ENCODE data around the gene ARL9.
A peak's percentile ranks its signal among the peaks of the same experiment; 100 is the strongest.

The ARL9 gene, protein sequence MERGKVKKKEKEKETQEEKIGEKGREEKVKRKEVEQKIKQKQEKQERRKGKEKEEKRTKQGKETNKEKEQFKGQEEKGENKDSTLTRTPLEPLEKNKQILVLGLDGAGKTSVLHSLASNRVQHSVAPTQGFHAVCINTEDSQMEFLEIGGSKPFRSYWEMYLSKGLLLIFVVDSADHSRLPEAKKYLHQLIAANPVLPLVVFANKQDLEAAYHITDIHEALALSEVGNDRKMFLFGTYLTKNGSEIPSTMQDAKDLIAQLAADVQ

DNA sequence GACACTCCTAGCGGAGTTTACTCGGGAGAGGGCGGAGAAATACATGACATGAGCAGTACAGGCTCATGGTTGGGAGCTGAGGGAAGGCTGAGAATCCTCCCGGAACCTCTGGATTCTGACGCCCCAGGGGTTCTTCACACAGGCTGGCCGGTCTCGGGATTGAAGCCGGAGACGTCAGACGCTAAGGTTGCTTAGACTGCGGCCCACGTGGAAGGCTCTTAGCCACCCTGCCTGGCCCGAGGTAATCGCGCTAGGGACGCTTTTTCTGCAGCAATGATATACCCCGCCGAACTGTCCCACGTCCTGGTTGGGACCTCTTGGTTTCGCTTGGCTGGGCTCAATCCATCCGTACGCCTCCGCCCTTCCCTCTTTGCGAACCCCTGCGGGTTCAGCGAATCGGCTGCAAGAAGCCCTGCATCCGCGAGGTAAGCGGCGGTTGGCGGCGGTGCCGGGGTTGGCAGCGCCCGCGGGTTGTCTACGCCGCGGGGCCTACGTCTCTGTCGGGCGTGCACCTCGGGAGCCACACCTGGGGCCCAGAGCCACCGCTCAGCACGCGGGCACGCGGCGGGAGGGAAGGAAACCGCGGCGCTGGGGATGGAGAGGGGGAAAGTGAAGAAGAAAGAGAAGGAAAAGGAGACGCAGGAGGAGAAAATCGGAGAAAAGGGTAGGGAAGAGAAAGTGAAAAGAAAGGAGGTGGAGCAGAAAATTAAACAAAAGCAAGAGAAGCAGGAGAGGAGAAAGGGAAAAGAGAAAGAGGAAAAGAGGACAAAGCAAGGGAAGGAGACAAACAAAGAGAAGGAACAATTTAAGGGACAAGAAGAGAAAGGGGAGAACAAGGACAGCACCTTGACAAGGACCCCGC is at the start of gene ARL9:
Gene ARL9, plus strand, starts transcription at position 523 of the 862 bp plus-strand sequence. Its CDS starts 72 bp downstream, at position 595.
- ChIA-PET POLR2A (no interaction called here), CTCF (no interaction called here)
- peak; percentile 41 for DNase-seq (ENCODE audit: extremely low spot score)
- TF ChIP-seq, protein P1, sequence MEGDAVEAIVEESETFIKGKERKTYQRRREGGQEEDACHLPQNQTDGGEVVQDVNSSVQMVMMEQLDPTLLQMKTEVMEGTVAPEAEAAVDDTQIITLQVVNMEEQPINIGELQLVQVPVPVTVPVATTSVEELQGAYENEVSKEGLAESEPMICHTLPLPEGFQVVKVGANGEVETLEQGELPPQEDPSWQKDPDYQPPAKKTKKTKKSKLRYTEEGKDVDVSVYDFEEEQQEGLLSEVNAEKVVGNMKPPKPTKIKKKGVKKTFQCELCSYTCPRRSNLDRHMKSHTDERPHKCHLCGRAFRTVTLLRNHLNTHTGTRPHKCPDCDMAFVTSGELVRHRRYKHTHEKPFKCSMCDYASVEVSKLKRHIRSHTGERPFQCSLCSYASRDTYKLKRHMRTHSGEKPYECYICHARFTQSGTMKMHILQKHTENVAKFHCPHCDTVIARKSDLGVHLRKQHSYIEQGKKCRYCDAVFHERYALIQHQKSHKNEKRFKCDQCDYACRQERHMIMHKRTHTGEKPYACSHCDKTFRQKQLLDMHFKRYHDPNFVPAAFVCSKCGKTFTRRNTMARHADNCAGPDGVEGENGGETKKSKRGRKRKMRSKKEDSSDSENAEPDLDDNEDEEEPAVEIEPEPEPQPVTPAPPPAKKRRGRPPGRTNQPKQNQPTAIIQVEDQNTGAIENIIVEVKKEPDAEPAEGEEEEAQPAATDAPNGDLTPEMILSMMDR (IDR thresholded peaks at IDR 0.05; ENCODE audit: control extremely low read depth, extremely low read depth, low read depth, missing control alignments), result no peak

- CTCF ChIA-PET, result interaction anchor here (0.8 to 3.0 kb wide), 6 partner anchors 14 to 85 kb away, joined by 3 to 15 read pairs (median 6); partner anchors contain the start of genes PAICS and PPAT
Observed at GRCh38 chr4:56460085-56460484, 45.5 kb upstream of the ARL9 start.

GRCh38 chr4:56462157-56462556 is 43.4 kb upstream of the ARL9 start:
- CTCF ChIA-PET, result interaction anchor here (1.5 kb wide), 1 partner anchor 10 kb away, joined by 5 read pairs; no protein-coding TSS in a partner anchor
- POLR2A ChIA-PET, result no interaction called here
- DNase-seq (ENCODE audit: extremely low spot score), result no peak
- TF ChIP-seq, protein P1 (IDR thresholded peaks at IDR 0.05; ENCODE audit: control extremely low read depth, extremely low read depth, low read depth, missing control alignments), result no peak

More at GRCh38 chr4:56460085-56460484, 45.5 kb upstream of the ARL9 start:
- POLR2A ChIA-PET, result interaction anchor here (0.6 kb wide), 1 partner anchor 73 kb away, joined by 3 read pairs; the partner anchor contains the start of gene AASDH
- TF ChIP-seq, protein P1 (IDR thresholded peaks at IDR 0.05; ENCODE audit: control extremely low read depth, extremely low read depth, low read depth, missing control alignments), result no peak
- no peak for DNase-seq (ENCODE audit: extremely low spot score)

GRCh38 chr4:56463711-56464110 is 41.9 kb upstream of the ARL9 start:
- no peak for DNase-seq (ENCODE audit: extremely low spot score)
- TF ChIP-seq, protein P1 (IDR thresholded peaks at IDR 0.05; ENCODE audit: control extremely low read depth, extremely low read depth, low read depth, missing control alignments), result no peak
- ChIA-PET POLR2A (no interaction called here), CTCF (no interaction called here)

GRCh38 chr4:56464581-56464980 is 41.0 kb upstream of the ARL9 start:
- ChIA-PET CTCF (interaction anchor here (1.1 to 1.6 kb wide), 4 partner anchors 20 to 516 kb away, joined by 3 to 5 read pairs (median 4); no protein-coding TSS in a partner anchor), POLR2A (interaction anchor here (2.4 kb wide), 1 partner anchor 28 kb away, joined by 19 read pairs; the partner anchor contains the start of genes PAICS and PPAT)
- TF ChIP-seq, protein P1 (IDR thresholded peaks at IDR 0.05; ENCODE audit: control extremely low read depth, extremely low read depth, low read depth, missing control alignments), result no peak
- no peak for DNase-seq (ENCODE audit: extremely low spot score)

Measured in GM10248 (cell line).